Liver (tissue), 9 donors: ENCODE measurements around the gene ATP10B. TPM values are rescaled to one million over a fixed set of nuclear protein-coding genes. Genes with fewer than 3 reads are reported as not detected.

ENCODE experiments used
- DNase-seq: peaks from one replicate; pipeline ENCODE4 v3.0.0-alpha.2; 2017; ENCODE audit warnings: low spot score
- H3K27ac ChIP-seq, 2 donors: one replicate each; pipeline ENCODE4 v1.7.0; 2013; ENCODE audit warnings: inconsistent platforms in 2 of 2, low read length in 2 of 2, control low read depth in 1 of 2, low read depth in 1 of 2, mild to moderate bottlenecking in 1 of 2
- H3K27me3 ChIP-seq, 4 donors: one replicate each; pipeline versions ENCODE4 v1.6.1 to v1.7.0; 2013; ENCODE audit warnings: low read length in 3 of 4, inconsistent platforms in 1 of 4, mild to moderate bottlenecking in 1 of 4, moderate library complexity in 1 of 4; ENCODE audit not compliant: control insufficient read depth in 4 of 4, insufficient read depth in 4 of 4
- H3K36me3 ChIP-seq, 4 donors: one replicate each; pipeline versions ENCODE4 v1.6.1 to v1.7.0; 2013; ENCODE audit warnings: low read length in 3 of 4, mild to moderate bottlenecking in 3 of 4, low read depth in 1 of 4, moderate library complexity in 1 of 4; ENCODE audit not compliant: control insufficient read depth in 4 of 4, insufficient read depth in 3 of 4
- H3K4me1 ChIP-seq, 4 donors: one replicate each; pipeline versions ENCODE4 v1.6.1 to v1.7.0; 2013; ENCODE audit warnings: low read length in 3 of 4, mild to moderate bottlenecking in 3 of 4, moderate library complexity in 1 of 4; ENCODE audit not compliant: control insufficient read depth in 4 of 4, insufficient read depth in 4 of 4
- H3K4me3 ChIP-seq, 3 donors: one replicate each; pipeline versions ENCODE4 v1.6.1 to v1.7.0; 2013; ENCODE audit warnings: low read length in 3 of 3, control low read depth in 1 of 3, low read depth in 1 of 3, mild to moderate bottlenecking in 1 of 3
- H3K9ac ChIP-seq, 2 donors: one replicate each; pipeline ENCODE4 v1.7.0; 2013; ENCODE audit warnings: low read length in 2 of 2, mild to moderate bottlenecking in 2 of 2, moderate library complexity in 2 of 2, control low read depth in 1 of 2, low read depth in 1 of 2
- H3K9me3 ChIP-seq, 4 donors: one replicate each; pipeline versions ENCODE4 v1.6.1 to v1.7.0; 2013; ENCODE audit warnings: low read length in 3 of 4; ENCODE audit not compliant: control insufficient read depth in 4 of 4
- CTCF ChIP-seq: fragments of 150-350 bp; IDR thresholded peaks from 2 replicates; pipeline ENCODE4 v1.5.1; 2017; ENCODE audit warnings: improper control_type of control experiment, low read depth, low read length; ENCODE audit not compliant: missing input control
- EGR1 ChIP-seq, 2 donors: IDR thresholded peaks; 2 replicates each; pipeline ENCODE4 v1.6.1; 2016 to 2018; ENCODE audit warnings: antibody characterized with exemption in 2 of 2, low read depth in 2 of 2
- FOXA1 ChIP-seq: IDR thresholded peaks from 2 replicates; pipeline ENCODE4 v1.6.1; 2016; ENCODE audit warnings: antibody characterized with exemption
- GABPA ChIP-seq, 2 donors: IDR thresholded peaks in 1 of 2; conservative IDR thresholded peaks in 1 of 2; 2 replicates each; pipeline ENCODE4 v1.6.1; 2016; ENCODE audit warnings: antibody characterized with exemption in 2 of 2, mild to moderate bottlenecking in 1 of 2, moderate library complexity in 1 of 2
- HNF4A ChIP-seq, 2 donors: conservative IDR thresholded peaks; 2 replicates each; pipeline ENCODE4 v1.6.1; 2016; ENCODE audit warnings: antibody characterized with exemption in 2 of 2, mild to moderate bottlenecking in 2 of 2
- HNF4G ChIP-seq: IDR thresholded peaks from 2 replicates; pipeline ENCODE4 v1.6.1; 2016; ENCODE audit warnings: antibody characterized with exemption
- JUND ChIP-seq, 2 donors: IDR thresholded peaks; 2 replicates each; pipeline ENCODE4 v1.6.1; 2016; ENCODE audit warnings: antibody characterized with exemption in 2 of 2
- MAX ChIP-seq: IDR thresholded peaks from 2 replicates; pipeline ENCODE4 v1.6.1; 2016; ENCODE audit warnings: antibody characterized with exemption
- NR2F2 ChIP-seq: IDR thresholded peaks from 2 replicates; pipeline ENCODE4 v1.6.1; 2016; ENCODE audit warnings: antibody characterized with exemption
- RAD21 ChIP-seq, 2 donors: IDR thresholded peaks; 2 replicates each; pipeline ENCODE4 v1.6.1; 2016; ENCODE audit warnings: antibody characterized with exemption in 2 of 2, mild to moderate bottlenecking in 2 of 2
- REST ChIP-seq: IDR thresholded peaks from 2 replicates; pipeline ENCODE4 v1.6.1; 2016; ENCODE audit warnings: antibody characterized with exemption, mild to moderate bottlenecking
- RXRA ChIP-seq, 2 donors: IDR thresholded peaks; 2 replicates each; pipeline ENCODE4 v1.6.1; 2017 to 2018; ENCODE audit warnings: antibody characterized with exemption in 2 of 2, mild to moderate bottlenecking in 1 of 2
- SP1 ChIP-seq: IDR thresholded peaks from 2 replicates; pipeline ENCODE4 v1.6.1; 2018; ENCODE audit warnings: antibody characterized with exemption, mild to moderate bottlenecking
- TAF1 ChIP-seq: conservative IDR thresholded peaks from 2 replicates; pipeline ENCODE4 v1.6.1; 2016; ENCODE audit warnings: antibody characterized with exemption, mild to moderate bottlenecking
- YY1 ChIP-seq: IDR thresholded peaks from 2 replicates; pipeline ENCODE4 v1.6.1; 2016; ENCODE audit warnings: antibody characterized with exemption, mild to moderate bottlenecking
- ZBTB33 ChIP-seq: IDR thresholded peaks from 2 replicates; pipeline ENCODE4 v1.6.1; 2016; ENCODE audit warnings: antibody characterized with exemption
- WGBS: extraction: QIAGEN DNeasy Blood & Tissue Kit; methylation state at CpG from one replicate; pipeline ENCODE4 v1.1.7; 2013; 5-methylcytosine and 5-hydroxymethylcytosine counted together
- polyA plus RNA-seq, 2 donors: library from polyadenylated mRNA; stranded (reverse) in 1 of 2; unstranded in 1 of 2; fragments of 200-250 nt in 1 of 2; fragments of >200 nt in 1 of 2; fragmentation: Nextera tagmentation in 1 of 2; extraction: Ambion mirVana in 1 of 2; gene quantifications; one replicate each; pipeline versions ENCODE4 v1.2.1 to v1.2.3, GENCODE V29; 2013 to 2015
- total RNA-seq, 2 donors: library from RNA; depleted of rRNA; stranded (reverse); fragments of >200 nt; gene quantifications; one replicate each; pipeline ENCODE4 v1.2.3, GENCODE V29; 2014
- donor health status: healthy.
- donor health status: healthy.
- donor health status: healthy.
- donor health status: healthy.
- donor health status: healthy.

The ATP10B gene
- total and polyA plus RNA-seq, 4 donors, result 0.05 to 0.67 (median 0.05) TPM; not detected in 1

GRCh38 chr5:160657622-160658458 is 194.2 kb downstream of the ATP10B start:
- Histone ChIP-seq H3K4me1 (no peaks in the 10 kb centered on the region), H3K9ac (no peak overlapping the region), H3K27ac (no peak overlapping the region), H3K36me3 (no peaks in the 10 kb centered on the region), H3K27me3 (no peaks in the 10 kb centered on the region), H3K9me3 (no peaks in the 10 kb centered on the region), H3K4me3 (no peak overlapping the region)
- no peak for DNase-seq
- 52% methylated on average over 5 of the region's 5 CpGs for WGBS
- no peak for TF ChIP-seq YY1
- no peak for TF ChIP-seq SP1
- TF ChIP-seq HNF4A (conservative IDR thresholded peaks at IDR 0.05), result peak in 1 of 2 donors; percentile 7
- no peak for TF ChIP-seq GABPA (IDR thresholded peaks at IDR 0.05 in 1 of 2, conservative IDR thresholded peaks at IDR 0.05 in 1 of 2)

GRCh38 chr5:160657068-160657507 is 194.9 kb downstream of the ATP10B start:
- H3K27me3 ChIP-seq, result no peaks in the 10 kb centered on the region

More at GRCh38 chr5:160657068-160657507, 194.9 kb downstream of the ATP10B start:
- Histone ChIP-seq H3K9ac (no peak overlapping the region), H3K9me3 (no peaks in the 10 kb centered on the region), H3K36me3 (no peaks in the 10 kb centered on the region), H3K4me1 (no peaks in the 10 kb centered on the region), H3K27ac (no peak overlapping the region), H3K4me3 (no peak overlapping the region)
- WGBS, result 45% methylated on average over 1 of the region's 1 CpG
- DNase-seq, result no peak
- TF ChIP-seq JUND (IDR thresholded peaks at IDR 0.05), result no peak
- TF ChIP-seq FOXA1, result no peak
- TF ChIP-seq RAD21 (IDR thresholded peaks at IDR 0.05), result no peak
- TF ChIP-seq EGR1 (IDR thresholded peaks at IDR 0.05; ENCODE audit: low read depth in 2 of 2), result no peak
- no peak for TF ChIP-seq MAX
- no peak for TF ChIP-seq HNF4A (conservative IDR thresholded peaks at IDR 0.05)
- no peak for TF ChIP-seq TAF1
- no peak for TF ChIP-seq NR2F2
- no peak for TF ChIP-seq HNF4G
- TF ChIP-seq YY1, result no peak
- no peak for TF ChIP-seq CTCF
- no peak for TF ChIP-seq ZBTB33
- no peak for TF ChIP-seq GABPA (IDR thresholded peaks at IDR 0.05 in 1 of 2, conservative IDR thresholded peaks at IDR 0.05 in 1 of 2)
- TF ChIP-seq REST, result no peak
- TF ChIP-seq RXRA (IDR thresholded peaks at IDR 0.05), result no peak
- TF ChIP-seq SP1, result no peak
